DOHH2 (cell line): ENCODE measurements around the gene HSPA9.

Experiments used
- EZH2phosphoT487 ChIP-seq: fragments of 200-600 bp; sonication (generic); IDR thresholded peaks from 2 replicates; pipeline ENCODE4 v1.6.1; 2017; ENCODE audit warnings: borderline replicate concordance, mild to moderate bottlenecking, antibody characterized with exemption, low read length, moderate library complexity, mixed read lengths
- TF ChIP-seq, protein P1 (sequence below): fragments of 200-600 bp; sonication (generic); IDR thresholded peaks from one replicate; pipeline ENCODE4 v1.5.1; 2014; ENCODE audit warnings: antibody characterized with exemption, mild to moderate bottlenecking, low read depth, low read length; ENCODE audit not compliant: poor library complexity, severe bottlenecking

DNA sequence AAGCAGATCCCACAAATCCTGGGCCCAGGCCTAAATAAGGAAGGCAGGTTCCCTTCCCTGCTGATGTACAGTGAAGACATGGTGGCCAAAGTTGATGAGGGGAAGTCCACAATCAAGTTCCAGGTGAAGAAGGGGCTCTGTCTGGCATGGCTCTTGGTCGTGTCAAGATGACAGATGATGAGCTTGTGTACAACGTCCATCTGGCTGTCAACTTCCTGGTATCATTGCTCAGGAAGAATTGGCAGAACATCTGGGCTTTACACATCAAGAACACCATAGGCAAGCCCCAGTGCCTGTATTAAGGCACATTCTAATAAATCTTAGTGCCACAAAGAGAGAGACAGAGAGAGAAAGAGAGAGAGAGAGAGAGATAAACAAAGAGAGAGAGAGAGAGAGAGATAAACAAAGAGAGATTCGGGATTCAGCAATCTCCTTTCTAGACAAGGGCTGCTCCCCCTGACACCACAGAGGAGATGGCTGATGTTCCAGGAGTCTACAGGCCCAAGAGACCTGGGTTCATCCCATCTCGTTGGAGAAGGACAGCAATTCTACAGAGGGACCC, 45.5 kb upstream of the HSPA9 start:
- TF ChIP-seq, protein P1, sequence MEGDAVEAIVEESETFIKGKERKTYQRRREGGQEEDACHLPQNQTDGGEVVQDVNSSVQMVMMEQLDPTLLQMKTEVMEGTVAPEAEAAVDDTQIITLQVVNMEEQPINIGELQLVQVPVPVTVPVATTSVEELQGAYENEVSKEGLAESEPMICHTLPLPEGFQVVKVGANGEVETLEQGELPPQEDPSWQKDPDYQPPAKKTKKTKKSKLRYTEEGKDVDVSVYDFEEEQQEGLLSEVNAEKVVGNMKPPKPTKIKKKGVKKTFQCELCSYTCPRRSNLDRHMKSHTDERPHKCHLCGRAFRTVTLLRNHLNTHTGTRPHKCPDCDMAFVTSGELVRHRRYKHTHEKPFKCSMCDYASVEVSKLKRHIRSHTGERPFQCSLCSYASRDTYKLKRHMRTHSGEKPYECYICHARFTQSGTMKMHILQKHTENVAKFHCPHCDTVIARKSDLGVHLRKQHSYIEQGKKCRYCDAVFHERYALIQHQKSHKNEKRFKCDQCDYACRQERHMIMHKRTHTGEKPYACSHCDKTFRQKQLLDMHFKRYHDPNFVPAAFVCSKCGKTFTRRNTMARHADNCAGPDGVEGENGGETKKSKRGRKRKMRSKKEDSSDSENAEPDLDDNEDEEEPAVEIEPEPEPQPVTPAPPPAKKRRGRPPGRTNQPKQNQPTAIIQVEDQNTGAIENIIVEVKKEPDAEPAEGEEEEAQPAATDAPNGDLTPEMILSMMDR = no peak
- no peak for TF ChIP-seq EZH2phosphoT487
